Right renal pelvis (tissue), 4 donors: ENCODE measurements around the gene MCC. TPM values are rescaled to one million over a fixed set of nuclear protein-coding genes. Genes with fewer than 3 reads are reported as not detected.
A peak's percentile ranks its signal among the peaks of the same experiment; 100 is the strongest.

Source experiments
- DNase-seq, 4 donors: peaks; one replicate each; pipeline ENCODE4 v3.0.0-alpha.2; 2013; ENCODE audit warnings: low read depth in 4 of 4, low spot score in 3 of 4, missing footprints in 1 of 4
- polyA plus RNA-seq, 4 donors: library from polyadenylated mRNA; unstranded; fragments of 120-200 nt; gene quantifications; one replicate each; pipeline ENCODE4 v1.2.1, GENCODE V29; 2013; ENCODE audit not compliant: insufficient read length in 4 of 4

The MCC gene
- polyA plus RNA-seq, 4 donors = 27.6 to 34.8 (median 32.4) TPM

- DNase-seq = peak in 3 of 4 donors; percentile 39 to 53 (median 40)
These were observed 112.7 kb downstream of the MCC start for GRCh38 chr5:113375480-113376060.

GRCh38 chr5:113373426-113373825, 114.8 kb downstream of the MCC start:
- no peak for DNase-seq

GRCh38 chr5:113371721-113372196, 116.5 kb downstream of the MCC start:
- peak in 3 of 4 donors; percentile 21 to 60 (median 52) for DNase-seq

- DNase-seq = no peak
These were observed 120.7 kb downstream of the MCC start for GRCh38 chr5:113367586-113367985.

GRCh38 chr5:113364466-113364865, 123.8 kb downstream of the MCC start:
- DNase-seq = no peak

- DNase-seq = no peak
These were observed 126.6 kb downstream of the MCC start for GRCh38 chr5:113361701-113362100.

- no peak for DNase-seq
These were observed 128.8 kb downstream of the MCC start for GRCh38 chr5:113359419-113359818.

GRCh38 chr5:113358696-113359095, 129.6 kb downstream of the MCC start:
- no peak for DNase-seq

- no peak for DNase-seq
These were observed 130.4 kb downstream of the MCC start for GRCh38 chr5:113357696-113358476.

GRCh38 chr5:113356487-113356886, 131.8 kb downstream of the MCC start:
- DNase-seq = no peak

- DNase-seq = no peak
These were observed 134.2 kb downstream of the MCC start for GRCh38 chr5:113354055-113354454.

- DNase-seq = no peak
These were observed 140.7 kb downstream of the MCC start for GRCh38 chr5:113347572-113347971.

GRCh38 chr5:113344973-113345940, 143.0 kb downstream of the MCC start:
- no peak for DNase-seq

GRCh38 chr5:113343343-113343742, 144.9 kb downstream of the MCC start:
- DNase-seq = no peak

GRCh38 chr5:113340537-113340936, 147.7 kb downstream of the MCC start:
- DNase-seq = no peak

- DNase-seq = no peak
These were observed 149.6 kb downstream of the MCC start for GRCh38 chr5:113338628-113339027.

- no peak for DNase-seq
These were observed 150.5 kb downstream of the MCC start for GRCh38 chr5:113337515-113338415.

GRCh38 chr5:113336975-113337374, 151.3 kb downstream of the MCC start:
- peak in 3 of 4 donors; percentile 47 to 55 (median 52) for DNase-seq

- no peak for DNase-seq
These were observed 154.8 kb downstream of the MCC start for GRCh38 chr5:113333411-113333810.

GRCh38 chr5:113331209-113331551, 157.1 kb downstream of the MCC start:
- DNase-seq = no peak
